Endothelial cell of umbilical vein (primary cell): Measurements from ENCODE around the gene KCNQ5. TPM values are rescaled to one million over a fixed set of nuclear protein-coding genes. Genes with fewer than 3 reads are reported as not detected.

Experiments used
- BruUV-seq: library from RNA; stranded (reverse); fragments of 400-500 nt; replicated peaks from 2 replicates; lab custom pipeline; 2021; lab: Mats Ljungman, UMichigan
- CTCF ChIA-PET: fragments of 300-600, 350-600 bp; sonication (Branson Sonifier 250); formaldehyde crosslinking; loops from one replicate; lab custom pipeline; 2021; ENCODE audit warnings: antibody characterized with exemption, inconsistent platforms; lab: Charles Lee
- POLR2A ChIA-PET: fragments of 300-600, 350-600 bp; sonication (Branson Sonifier 250); formaldehyde crosslinking; loops from one replicate; lab custom pipeline; 2021; ENCODE audit warnings: antibody characterized with exemption, inconsistent platforms; lab: Charles Lee
- DNase-seq: peaks from one replicate; pipeline ENCODE4 v3.0.0-alpha.2; 2011; ENCODE audit warnings: low read depth, low spot score
- FAIRE-seq: peaks from 2 replicates; lab custom pipeline; 2011; peaks lifted over from hg19 to GRCh38; lab: Jason Lieb, UNC
- H2AFZ ChIP-seq: 2 replicates; pipeline ENCODE4 v1.6.0; 2012; ENCODE audit warnings: low read depth, low read length, control low read depth, inconsistent platforms
- H3K27ac ChIP-seq: 2 replicates; pipeline ENCODE4 v1.5.1; 2011; ENCODE audit warnings: low read depth, mild to moderate bottlenecking, control low read depth, low read length, moderate library complexity; ENCODE audit not compliant: insufficient read depth
- H3K27me3 ChIP-seq, 2 experiments: 2 replicates each; pipeline versions ENCODE4 v1.6.0 to v1.6.1; 2011; ENCODE audit warnings: low read length in 2 of 2, mixed read lengths in 1 of 2; ENCODE audit not compliant: control insufficient read depth in 2 of 2, insufficient read depth in 2 of 2
- H3K36me3 ChIP-seq, 2 experiments: 2 replicates in 1 of 2; 3 replicates in 1 of 2; pipeline ENCODE4 v1.5.1; 2011; ENCODE audit warnings: low read length in 2 of 2, mild to moderate bottlenecking in 1 of 2, moderate library complexity in 1 of 2; ENCODE audit not compliant: control insufficient read depth in 2 of 2, insufficient read depth in 2 of 2; ENCODE audit errors: extremely low read depth in 1 of 2
- H3K4me1 ChIP-seq: 3 replicates; pipeline ENCODE4 v1.5.1; 2011; ENCODE audit warnings: mild to moderate bottlenecking, low read length; ENCODE audit not compliant: control insufficient read depth, insufficient read depth; ENCODE audit errors: extremely low read depth
- H3K4me2 ChIP-seq: 2 replicates; pipeline ENCODE4 v1.6.1; 2011; ENCODE audit warnings: low read length, control low read depth, mixed read lengths; ENCODE audit not compliant: insufficient read depth
- H3K4me3 ChIP-seq, 3 experiments: fragments of 200-600 bp in 1 of 3; sonication (generic), shearing (Covaris generic) in 1 of 3; replicated peaks in 1 of 3; 2 replicates each; pipeline ENCODE4 v1.5.1; 2011 to 2016; ENCODE audit warnings: control low read depth in 3 of 3, low read length in 3 of 3, mild to moderate bottlenecking in 2 of 3, inconsistent platforms in 1 of 3, low read depth in 1 of 3, moderate library complexity in 1 of 3; ENCODE audit not compliant: insufficient read depth in 1 of 3
- H3K79me2 ChIP-seq: 2 replicates; pipeline ENCODE4 v1.6.0; 2012; ENCODE audit warnings: low read length, inconsistent platforms; ENCODE audit not compliant: control insufficient read depth, insufficient read depth
- H3K9ac ChIP-seq: replicated peaks from 2 replicates; pipeline ENCODE3; 2011; ENCODE audit warnings: low read length, control low read depth; ENCODE audit not compliant: insufficient read depth; ENCODE audit errors: extremely low read depth
- H3K9me1 ChIP-seq: replicated peaks from 3 replicates; pipeline ENCODE4 v1.6.0; 2011; ENCODE audit warnings: mild to moderate bottlenecking, low read length; ENCODE audit not compliant: control insufficient read depth, insufficient read depth; ENCODE audit errors: extremely low read depth
- H3K9me3 ChIP-seq: replicated peaks from 2 replicates; pipeline ENCODE4 v1.5.1; 2012; ENCODE audit warnings: low read length, inconsistent platforms; ENCODE audit not compliant: control insufficient read depth, insufficient read depth
- H4K20me1 ChIP-seq: replicated peaks from 2 replicates; pipeline ENCODE3; 2011; ENCODE audit warnings: mild to moderate bottlenecking, low read length; ENCODE audit not compliant: control insufficient read depth, insufficient read depth; ENCODE audit errors: extremely low read depth
- EZH2 ChIP-seq: IDR thresholded peaks from 2 replicates; pipeline ENCODE4 v1.6.1; 2012; ENCODE audit warnings: borderline replicate concordance, low read depth, mild to moderate bottlenecking, moderate library complexity, low read length, inconsistent platforms; ENCODE audit not compliant: severe bottlenecking
- FOS ChIP-seq: IDR thresholded peaks from 2 replicates; pipeline ENCODE4 v1.6.1; 2011; ENCODE audit warnings: mild to moderate bottlenecking, low read length, moderate library complexity, borderline replicate concordance; ENCODE audit not compliant: insufficient read depth
- GATA2 ChIP-seq: IDR thresholded peaks from 2 replicates; pipeline ENCODE4 v1.7.0; 2011; ENCODE audit warnings: low read depth, mild to moderate bottlenecking, moderate library complexity, mixed read lengths, low read length; ENCODE audit not compliant: insufficient read length, insufficient read depth
- MYC ChIP-seq: IDR thresholded peaks from one replicate; pipeline ENCODE4 v1.6.1; 2011; ENCODE audit warnings: mild to moderate bottlenecking, low read depth, low read length
- POLR2A ChIP-seq: IDR thresholded peaks from 2 replicates; pipeline ENCODE4 v1.6.1; 2012; ENCODE audit warnings: low read depth, mild to moderate bottlenecking, control low read depth, low read length
- dilution Hi-C: fragments of 300-500 bp; cut with MboI; formaldehyde crosslinking; loops from one replicate; pipeline ENCODE4 v1.15.0; 2019; ENCODE audit warnings: low sequenced_read_pairs; ENCODE audit not compliant: extremely low pct_ligation_motif_present
- intact Hi-C: fragments of 100-400 bp; cut with micrococcal nuclease; formaldehyde crosslinking; loops from one replicate; pipeline ENCODE4 v1.10.0; 2022
- polyA plus RNA-seq, 4 experiments: library from polyadenylated mRNA; depleted of rRNA in 3 of 4; stranded (reverse) in 3 of 4; unstranded in 1 of 4; fragments of >200 nt; gene quantifications; 2 replicates each; pipeline versions ENCODE4 v1.2.1 to v1.2.3, GENCODE V29; 2011 to 2012; ENCODE audit warnings: missing spikeins in 1 of 4
- total RNA-seq: library from RNA; stranded (reverse); gene quantifications from 2 replicates; pipeline ENCODE4 v1.2.3, GENCODE V29; 2021
- TF ChIP-seq, protein P1 (sequence below), 2 donors: IDR thresholded peaks; 1 replicate in 1 of 2; 2 replicates in 1 of 2; pipeline ENCODE4 v1.5.1; 2011; ENCODE audit warnings: low read length in 2 of 2, mild to moderate bottlenecking in 2 of 2, moderate library complexity in 2 of 2, control low read depth in 1 of 2, inconsistent platforms in 1 of 2, low read depth in 1 of 2; ENCODE audit not compliant: insufficient read depth in 1 of 2; ENCODE audit errors: extremely low read depth in 1 of 2
- TF ChIP-seq, protein P2 (sequence below): IDR thresholded peaks from 2 replicates; pipeline ENCODE4 v1.6.1; 2011; ENCODE audit not compliant: insufficient read depth, insufficient read length

Gene KCNQ5
- total and polyA plus RNA-seq, 2 donors (not counting 3 experiments of a cell fraction or from before 2014, with no cell fraction given) = 0.22 TPM; not detected in 1

DNA sequence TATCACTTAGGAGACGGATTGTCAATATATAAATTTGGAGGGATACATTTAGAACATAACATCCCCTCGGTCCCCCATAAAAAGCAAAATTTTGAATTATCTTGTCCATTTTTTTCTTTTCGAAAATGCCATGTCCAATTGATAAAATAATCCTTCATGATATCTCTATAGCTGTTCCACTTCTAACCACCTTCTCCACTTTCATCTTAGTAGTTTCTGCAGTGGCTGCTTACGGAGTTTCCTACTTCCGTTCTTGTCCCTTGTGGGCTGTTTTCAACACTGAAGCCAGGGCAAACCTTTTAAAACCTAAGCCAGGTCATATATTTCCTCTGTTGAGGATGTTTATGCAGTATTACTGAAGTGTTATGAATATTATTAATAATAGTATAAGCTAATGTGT lies 37.9 kb downstream of the KCNQ5 start:
- no peak for FAIRE-seq
- DNase-seq = no peak
- BruUV-seq = no TSS peak
- no peak overlapping the region for H3K4me3 ChIP-seq
- H3K36me3 ChIP-seq = no peaks in the 10 kb centered on the region
- POLR2A ChIA-PET = no interaction called here
- dilution Hi-C loops = no loop called here
- no peak for TF ChIP-seq FOS
- TF ChIP-seq POLR2A = no peak
- no peak for TF ChIP-seq GATA2
- TF ChIP-seq EZH2 = no peak
- TF ChIP-seq, protein P1, sequence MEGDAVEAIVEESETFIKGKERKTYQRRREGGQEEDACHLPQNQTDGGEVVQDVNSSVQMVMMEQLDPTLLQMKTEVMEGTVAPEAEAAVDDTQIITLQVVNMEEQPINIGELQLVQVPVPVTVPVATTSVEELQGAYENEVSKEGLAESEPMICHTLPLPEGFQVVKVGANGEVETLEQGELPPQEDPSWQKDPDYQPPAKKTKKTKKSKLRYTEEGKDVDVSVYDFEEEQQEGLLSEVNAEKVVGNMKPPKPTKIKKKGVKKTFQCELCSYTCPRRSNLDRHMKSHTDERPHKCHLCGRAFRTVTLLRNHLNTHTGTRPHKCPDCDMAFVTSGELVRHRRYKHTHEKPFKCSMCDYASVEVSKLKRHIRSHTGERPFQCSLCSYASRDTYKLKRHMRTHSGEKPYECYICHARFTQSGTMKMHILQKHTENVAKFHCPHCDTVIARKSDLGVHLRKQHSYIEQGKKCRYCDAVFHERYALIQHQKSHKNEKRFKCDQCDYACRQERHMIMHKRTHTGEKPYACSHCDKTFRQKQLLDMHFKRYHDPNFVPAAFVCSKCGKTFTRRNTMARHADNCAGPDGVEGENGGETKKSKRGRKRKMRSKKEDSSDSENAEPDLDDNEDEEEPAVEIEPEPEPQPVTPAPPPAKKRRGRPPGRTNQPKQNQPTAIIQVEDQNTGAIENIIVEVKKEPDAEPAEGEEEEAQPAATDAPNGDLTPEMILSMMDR (IDR thresholded peaks at IDR 0.05; ENCODE audit: extremely low read depth in 1 of 2, insufficient read depth in 1 of 2, low read depth in 1 of 2, low read length in 2 of 2) = no peak
- no peak for TF ChIP-seq MYC
- TF ChIP-seq, protein P2, sequence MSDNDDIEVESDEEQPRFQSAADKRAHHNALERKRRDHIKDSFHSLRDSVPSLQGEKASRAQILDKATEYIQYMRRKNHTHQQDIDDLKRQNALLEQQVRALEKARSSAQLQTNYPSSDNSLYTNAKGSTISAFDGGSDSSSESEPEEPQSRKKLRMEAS = no peak
- CTCF ChIA-PET = interaction anchor here (0.6 to 1.2 kb wide), 6 partner anchors 9 to 471 kb away, joined by 3 to 4 read pairs (median 3); no protein-coding TSS in a partner anchor
- no peak overlapping the region for H3K27ac ChIP-seq
- H3K9me1 ChIP-seq = peaks cover 2% of the 10 kb centered on the region
- intact Hi-C loops = no loop called here
- no peak overlapping the region for H2AFZ ChIP-seq
- no peaks in the 10 kb centered on the region for H3K9me3 ChIP-seq
- H3K79me2 ChIP-seq = no peaks in the 10 kb centered on the region
- no peaks in the 10 kb centered on the region for H3K4me1 ChIP-seq
- H3K9ac ChIP-seq = no peak overlapping the region
- no peaks in the 10 kb centered on the region for H4K20me1 ChIP-seq
- H3K4me2 ChIP-seq = no peak overlapping the region
- H3K27me3 ChIP-seq = no peaks in the 10 kb centered on the region
